Stimulated activated CD4-positive, alpha-beta T cell treated with anti-CD3 and anti-CD28 coated beads, Interleukin-12 subunit alpha, Interleukin-12 subunit beta, amount 100 ng/mL, for 48 hours (primary cell): ENCODE data around the gene KCNQ4.

Experiments
- DNase-seq, 3 donors: peaks; one replicate each; pipeline ENCODE4 v3.0.0-alpha.2; 2020; ENCODE audit warnings: low read depth in 2 of 3, low spot score in 1 of 3

KCNQ4 gene

DNA sequence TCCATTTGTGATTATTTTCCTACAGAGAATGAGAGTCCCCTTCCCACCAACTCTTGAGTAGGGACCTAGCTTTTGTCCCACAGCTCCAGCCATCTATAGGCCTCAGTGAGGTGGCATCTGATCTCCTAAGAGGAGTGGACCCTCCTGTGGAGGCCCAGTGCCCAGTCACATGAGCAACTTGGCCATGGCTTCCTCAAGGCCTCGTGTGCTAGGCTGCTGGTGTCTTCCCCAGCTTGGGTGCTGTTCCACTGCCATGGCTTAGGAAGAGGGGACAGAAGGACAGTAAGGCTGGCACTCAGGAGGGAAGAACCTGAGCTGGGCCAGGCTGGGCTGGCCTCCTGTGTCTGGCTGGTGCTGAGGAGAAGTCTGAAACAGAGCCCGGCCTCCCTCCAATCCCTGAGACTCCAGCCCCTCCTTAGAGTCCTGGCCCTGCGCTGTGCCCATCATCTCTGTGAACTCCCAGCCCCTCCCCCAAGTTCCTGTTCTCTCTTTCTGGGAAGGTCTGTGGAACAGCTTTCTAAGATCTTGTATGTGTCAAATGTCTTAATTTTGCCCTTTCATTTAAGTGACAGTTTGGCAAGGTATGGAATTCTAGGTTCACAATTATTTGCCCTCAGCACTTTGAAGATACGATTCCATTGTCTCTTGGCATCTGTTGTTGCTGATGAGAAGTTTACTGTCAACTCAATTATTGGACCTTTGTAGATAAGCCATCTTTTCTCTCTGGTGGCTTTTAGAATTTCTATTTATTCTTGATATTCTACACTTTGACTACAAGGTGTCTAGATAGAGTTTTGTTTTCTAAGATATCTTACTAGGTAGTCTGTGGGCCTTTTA lies 7.1 kb upstream of the KCNQ4 start:
- DNase-seq, result no peak

DNA sequence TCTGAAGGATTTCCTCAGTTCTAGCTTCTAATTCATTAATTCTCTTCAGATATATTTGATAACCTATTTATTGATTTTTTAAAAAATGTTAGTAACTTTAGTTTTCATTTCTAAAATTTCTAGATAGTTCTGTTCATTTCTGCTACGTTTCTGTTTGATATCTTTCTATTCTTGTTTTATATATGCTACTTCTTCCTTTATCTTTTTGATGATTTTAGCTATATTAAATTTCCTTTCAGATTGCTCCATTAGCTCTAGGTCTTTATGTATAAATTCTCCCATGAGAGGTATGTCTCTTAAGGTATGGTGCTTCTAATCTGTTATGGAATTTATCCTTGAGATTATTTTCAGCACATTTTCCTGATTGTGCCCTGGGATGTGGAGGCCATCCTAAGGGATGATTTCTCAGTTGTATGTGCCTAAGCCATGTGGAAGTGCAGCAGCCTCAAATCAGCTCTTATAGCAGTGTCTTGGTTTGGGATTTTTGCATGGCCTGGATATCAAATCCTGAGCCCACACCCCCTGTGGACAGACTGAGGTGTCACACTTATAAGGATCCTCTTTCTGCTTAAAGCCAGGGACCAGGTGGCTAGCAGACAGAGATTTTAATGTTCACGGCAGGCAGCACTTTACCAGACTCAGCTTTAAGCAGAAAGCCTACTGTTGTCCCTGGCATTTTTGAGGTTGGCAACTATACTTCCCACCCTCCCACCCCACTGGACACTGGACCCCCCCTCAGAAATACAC lies 6.2 kb upstream of the KCNQ4 start:
- no peak for DNase-seq

DNA sequence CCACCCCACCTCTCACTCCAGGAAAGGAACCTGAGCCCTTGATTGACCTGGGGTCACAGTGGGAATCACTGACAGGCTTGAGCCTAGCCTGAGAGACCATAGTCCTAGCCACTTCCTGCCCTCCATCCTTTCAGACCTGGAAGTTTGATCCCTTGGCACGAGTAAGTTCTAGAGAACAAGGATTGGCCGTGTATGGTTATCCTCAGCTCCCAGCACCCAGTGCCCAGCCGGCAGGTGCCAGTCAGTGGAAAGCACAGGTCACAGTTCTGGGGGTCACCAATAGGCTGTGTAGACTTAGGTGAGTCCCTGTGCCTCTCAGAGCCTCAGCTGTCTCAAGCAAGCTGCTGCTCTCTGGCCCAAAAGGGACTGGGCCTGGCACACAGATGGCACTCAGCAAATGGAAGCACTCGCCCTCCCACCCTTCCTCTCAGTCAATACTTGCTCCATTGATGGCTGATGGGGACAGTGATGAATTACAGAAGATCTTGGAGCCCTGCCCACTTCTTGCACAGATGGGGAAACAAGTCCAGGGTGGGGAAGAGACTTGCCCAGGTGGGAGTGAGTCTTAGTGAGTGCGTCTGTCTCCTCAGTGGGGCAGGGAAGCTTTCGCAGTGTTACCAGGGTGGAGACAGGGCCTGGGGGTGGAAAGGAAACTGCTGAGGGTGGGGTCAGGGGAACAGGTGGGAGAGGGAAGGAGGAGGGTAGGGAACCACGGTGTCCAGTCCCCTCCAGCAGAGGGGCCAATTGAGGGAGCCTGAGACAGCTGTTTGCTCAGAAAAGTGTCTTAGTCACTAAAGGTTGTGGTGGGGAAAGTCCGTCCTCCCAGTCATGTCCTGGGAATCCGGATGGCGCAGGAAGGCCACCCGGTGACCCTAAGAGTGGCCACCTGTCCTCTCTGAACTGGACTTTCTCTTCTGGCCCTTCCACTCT lies 2.6 kb upstream of the KCNQ4 start:
- DNase-seq, result no peak

DNA sequence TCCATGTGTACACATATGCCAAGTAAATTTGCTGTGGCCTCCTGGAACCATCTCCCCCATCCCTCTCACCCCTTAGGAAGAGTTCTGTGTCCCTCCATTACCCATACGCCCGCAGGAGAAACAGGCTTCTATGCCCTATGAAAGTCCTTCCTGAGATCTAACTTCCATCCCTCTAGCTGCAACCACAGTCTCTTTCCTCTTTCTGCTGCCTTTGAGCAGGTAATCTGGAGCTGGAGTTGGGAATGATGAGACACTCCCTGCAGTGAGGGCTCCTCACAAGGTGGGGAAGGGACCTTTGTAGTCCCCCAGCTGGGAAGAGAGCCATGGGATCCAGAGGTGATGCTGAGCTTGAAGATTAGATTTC lies 2.0 kb upstream of the KCNQ4 start:
- DNase-seq, result no peak

DNA sequence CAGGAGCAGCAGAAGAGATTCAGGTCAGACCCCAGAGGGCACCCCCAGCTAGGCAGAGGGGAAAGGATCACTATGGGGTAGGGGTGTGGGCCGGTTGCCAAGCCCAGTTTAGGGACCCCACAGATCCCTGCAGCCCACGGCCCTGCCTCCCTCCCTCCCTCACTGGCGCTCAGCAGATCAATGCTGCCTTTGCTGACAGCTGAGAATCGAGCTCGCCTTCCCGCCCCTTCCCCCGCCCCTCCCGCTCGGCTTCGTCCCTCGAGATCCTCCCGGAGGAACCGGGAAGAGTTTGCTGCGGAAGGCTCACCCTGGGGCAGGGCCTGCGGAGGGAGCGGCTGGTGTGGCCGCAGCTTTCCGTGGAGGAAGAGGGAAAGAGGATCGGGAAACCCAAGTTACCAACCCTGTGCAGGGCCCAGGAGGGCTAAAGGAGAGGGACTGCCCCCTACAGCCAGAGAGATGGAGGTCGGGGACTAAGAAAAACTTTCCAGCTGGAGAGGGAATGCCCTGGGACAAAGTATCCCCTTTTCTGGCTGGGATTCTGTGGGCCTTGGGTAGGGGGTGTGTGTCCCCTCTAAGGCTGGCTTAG lies 1.1 kb upstream of the KCNQ4 start:
- DNase-seq, result no peak

DNA sequence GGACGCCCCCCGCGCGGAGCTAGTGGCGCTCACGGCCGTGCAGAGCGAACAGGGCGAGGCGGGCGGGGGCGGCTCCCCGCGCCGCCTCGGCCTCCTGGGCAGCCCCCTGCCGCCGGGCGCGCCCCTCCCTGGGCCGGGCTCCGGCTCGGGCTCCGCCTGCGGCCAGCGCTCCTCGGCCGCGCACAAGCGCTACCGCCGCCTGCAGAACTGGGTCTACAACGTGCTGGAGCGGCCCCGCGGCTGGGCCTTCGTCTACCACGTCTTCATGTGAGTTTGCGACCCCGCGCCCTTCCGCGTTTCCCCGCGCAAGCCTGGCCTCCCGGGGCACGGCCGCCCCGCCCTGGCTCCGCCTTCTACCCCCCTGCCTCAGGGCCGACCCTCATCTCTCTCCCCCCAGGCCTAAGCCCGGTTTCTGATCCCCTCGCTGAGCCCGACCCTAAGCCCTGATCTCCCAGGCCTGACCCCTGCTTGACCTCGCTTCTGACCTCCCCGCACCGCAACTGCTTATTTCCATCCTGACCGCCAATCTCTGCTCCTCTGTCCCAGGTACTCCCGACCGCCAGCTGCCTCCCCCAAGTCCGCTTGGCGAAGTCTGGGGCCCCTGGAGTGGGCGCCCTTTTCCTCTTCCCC lies 669 bp downstream of the KCNQ4 start:
- DNase-seq, result no peak

DNA sequence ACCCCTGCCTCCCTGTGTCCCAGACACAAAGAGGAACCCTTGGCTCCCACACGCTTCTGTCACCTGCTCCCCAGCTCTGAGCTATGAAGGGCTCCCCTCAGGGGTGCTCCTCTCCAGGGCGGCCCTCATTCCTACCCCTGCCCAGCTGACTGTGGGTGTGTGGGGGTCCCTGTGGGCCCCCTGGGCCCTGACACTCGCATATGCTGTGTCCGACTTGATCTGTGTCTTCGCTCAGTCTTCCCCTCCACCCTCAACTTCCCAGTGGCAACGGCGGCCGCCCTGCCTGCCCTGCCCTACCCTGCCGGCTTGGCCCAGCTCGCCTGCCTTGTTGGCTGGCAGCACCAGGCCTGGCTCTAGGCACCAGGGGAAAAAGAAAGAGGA lies 1.2 kb downstream of the KCNQ4 start:
- no peak for DNase-seq

DNA sequence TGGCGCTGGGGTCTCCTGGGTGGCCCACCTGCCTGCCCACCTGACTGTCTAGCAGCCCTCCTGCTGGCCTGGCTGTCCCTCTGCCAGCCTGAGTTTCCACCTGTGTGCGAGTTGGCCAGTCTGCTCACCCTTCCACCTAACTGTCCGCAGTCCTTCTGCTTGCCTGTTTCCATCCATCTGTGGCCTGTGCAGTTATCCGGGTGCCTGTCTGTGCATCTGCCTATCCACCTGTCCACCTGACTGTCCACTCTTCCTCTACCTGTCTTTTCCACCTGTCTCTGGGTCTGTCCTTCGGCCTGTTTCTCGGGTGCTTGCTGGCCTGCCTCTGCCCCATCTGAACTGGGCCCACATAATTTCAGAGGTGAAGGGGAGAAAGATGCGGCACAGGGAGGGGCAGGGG lies 1.9 kb downstream of the KCNQ4 start:
- DNase-seq, result no peak

DNA sequence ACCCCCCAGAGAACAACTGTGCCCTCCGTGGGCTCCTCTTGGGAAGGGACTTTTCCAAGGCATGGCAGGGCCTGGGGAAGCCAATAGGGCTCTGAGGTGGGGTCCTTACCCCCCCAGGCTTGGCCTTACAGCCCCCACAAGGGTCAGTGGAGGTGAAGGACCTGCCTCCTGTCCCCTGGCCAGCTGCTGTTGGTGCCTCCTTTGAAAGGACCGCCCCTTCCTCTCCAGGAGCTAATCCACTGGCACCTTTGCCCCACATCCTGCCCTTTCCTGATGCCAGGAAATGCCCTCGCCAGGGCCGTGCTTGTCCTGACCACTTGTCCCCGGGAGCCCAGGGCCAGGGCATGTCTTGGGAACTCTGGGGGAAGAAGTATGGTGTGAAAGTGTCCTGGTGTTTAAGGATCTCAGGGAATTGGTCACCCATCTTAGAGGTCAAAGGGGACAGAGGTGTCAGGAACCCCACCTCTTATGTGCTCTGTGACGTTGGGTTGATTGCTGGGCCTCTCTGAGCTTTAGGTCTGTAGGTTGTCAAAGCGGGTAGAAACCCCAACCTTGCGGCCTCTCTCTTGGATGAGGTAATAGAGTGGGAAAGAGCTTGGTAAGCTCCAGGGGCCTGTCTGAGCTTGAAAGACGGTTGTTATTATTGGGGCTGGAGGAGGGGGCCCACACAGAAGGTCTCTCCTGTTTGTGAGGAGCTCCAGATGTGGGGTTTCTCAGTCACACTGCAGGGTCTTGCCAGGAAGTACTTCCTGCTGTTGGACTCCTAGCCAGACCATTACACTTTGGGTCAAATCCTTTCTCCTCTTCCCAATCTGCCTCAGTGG lies 2.8 kb downstream of the KCNQ4 start:
- DNase-seq, result no peak

DNA sequence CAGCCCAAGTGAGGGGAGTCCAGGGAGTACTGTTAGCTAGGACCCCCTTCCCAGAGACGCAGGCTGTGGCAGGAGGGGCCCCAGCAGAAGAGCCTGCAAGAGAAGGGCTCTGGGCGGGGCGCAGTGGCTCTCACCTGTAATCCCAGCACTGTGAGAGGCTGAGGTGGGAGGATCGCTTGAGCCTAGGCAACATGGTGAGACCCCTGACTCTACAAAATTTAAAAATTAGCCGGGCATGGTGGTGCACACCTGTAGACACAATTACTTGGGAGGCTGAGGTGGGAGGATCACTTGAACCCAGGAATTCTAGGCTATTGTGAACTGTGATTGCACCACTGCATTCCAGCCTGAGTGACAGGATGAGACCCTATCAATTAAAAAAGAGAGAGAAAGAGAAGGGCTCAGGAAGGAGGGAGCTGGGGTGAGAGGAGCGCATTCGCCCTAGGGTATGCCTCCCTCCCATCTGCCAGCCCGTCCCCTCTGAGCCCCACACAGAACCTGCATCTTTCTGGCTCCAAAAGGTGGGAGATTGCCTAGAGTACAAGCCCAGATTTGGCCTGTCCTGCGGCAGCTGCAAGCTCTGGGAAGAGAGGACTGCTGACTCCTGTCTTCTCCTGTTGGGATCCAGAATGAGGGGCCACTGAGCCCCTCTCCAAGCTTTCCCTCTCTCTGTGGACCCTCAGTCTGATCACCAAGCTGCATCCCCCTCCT lies 3.6 kb downstream of the KCNQ4 start:
- DNase-seq, result no peak

DNA sequence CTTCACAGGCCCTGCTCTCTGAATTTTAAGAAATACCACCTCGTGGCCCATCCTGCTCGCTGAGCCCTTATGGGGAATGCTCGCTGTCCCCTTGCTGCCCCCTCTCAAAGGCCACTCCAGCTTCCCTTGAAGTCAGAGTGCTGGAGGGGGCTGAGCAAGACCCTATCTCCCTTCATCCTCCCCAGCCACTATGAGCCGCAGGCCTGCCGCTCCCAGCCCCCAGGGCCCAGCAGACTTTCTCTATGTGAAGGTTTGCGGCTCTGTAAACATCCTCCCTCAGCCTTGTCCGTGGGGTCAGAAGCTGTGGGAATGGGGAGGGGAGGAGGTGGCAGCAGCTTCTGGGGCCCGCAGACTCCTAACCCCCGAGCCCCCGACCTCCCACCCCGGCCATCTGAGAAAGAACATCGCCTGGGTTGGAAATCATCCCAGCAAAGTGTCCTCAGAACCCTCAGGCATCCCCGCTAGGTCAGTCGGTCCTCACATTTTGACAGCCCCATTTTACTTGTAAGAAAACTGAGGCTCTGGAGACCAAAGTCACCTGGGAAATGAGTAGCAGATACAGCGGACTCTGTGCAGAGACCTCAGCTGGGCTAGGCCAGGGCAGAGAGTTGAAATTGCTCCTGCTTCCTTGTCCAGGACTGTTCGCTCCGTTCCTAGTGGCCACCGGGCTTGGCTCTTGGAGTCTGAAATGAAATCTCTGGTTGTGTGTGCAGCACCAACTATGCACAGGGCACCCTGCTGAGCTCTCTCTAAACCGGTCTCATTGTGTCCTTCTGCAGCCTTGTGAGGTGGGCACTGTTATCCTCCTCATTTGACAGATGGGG lies 4.4 kb downstream of the KCNQ4 start:
- no peak for DNase-seq

DNA sequence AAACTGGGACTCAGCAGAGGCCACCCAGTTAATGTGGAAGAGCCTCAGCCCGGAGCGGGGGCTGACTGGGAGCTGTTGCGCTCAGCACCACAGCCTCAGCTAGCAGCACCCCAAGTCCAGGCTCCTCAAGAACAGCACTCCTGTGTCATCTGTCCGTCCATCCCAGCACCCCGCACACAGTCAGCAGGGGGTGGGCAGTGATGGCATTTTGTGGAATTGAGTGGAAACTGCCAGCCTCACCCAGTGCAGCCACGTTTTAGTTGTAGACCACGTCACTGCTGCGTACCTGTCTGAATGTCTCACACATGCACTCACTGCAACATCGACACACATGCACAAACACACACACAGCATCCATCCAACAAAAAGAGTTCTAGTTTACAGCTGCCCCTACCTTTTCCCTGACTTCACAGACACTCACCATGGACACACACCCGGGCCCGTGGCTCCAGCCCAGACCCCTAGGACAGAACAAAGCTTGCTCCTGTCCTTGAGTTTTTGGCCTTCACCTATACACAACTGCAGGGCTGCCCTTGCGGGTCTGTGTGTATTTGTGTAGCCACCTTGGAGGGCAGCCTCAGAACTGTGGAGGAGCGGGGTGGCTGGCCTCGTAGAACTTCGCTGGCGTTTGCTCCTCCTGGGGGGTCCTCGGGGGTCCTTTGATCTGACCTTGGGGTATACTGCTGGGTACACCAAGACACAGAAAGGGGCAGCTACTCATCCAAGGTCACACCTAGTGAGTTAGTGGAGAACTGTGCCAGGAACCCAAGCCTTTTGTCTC lies 5.2 kb downstream of the KCNQ4 start:
- no peak for DNase-seq

DNA sequence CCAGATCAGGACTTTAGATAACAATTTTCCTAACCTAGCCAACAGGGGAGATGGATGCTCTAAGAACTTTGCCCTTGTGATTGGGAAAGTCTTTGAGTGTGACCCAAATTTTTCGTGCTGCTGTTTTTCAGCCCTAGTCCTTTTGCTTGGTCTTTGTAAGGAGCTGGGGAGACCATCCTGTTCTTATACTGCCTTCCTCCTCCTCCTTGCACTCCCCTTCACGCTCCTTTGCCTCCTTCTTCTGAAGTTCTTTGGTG lies 5.7 kb downstream of the KCNQ4 start:
- no peak for DNase-seq

DNA sequence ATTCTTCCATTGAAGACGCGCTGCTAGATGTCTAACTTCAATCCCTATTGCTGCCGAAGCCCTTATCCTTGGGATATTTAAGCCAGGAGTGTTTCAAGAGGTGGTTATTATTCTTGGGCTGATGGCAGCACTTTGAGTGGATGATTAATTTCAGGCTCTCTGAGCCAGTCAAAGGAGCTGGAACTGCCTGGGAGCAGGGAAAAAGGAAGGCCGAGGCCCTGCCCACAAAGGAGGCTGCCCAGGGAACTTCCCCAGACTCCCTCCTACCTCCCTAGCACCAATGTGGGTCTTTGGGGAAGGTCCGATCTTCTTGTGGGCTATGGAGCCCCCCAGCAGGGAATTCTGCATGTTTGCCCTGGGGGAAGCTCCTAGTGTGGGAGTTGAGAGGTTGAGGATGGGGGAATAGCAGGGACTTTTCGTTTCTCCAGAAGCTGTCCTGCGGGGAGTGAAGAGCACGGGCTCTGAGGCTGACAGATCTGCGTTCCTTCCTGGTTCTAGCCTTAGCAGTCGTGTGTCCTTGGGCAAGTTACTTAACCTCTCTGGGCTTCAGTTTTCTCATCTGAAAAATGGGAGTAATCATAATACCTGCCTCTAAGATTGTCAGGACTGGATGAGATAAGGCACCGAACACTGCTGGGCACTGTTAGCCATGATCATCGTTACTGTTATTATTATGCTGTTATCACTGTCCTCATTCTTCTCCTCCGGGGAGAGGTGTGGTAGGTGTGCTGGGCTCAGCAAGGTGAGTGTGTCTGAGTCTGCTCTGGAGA lies 6.3 kb downstream of the KCNQ4 start:
- no peak for DNase-seq

DNA sequence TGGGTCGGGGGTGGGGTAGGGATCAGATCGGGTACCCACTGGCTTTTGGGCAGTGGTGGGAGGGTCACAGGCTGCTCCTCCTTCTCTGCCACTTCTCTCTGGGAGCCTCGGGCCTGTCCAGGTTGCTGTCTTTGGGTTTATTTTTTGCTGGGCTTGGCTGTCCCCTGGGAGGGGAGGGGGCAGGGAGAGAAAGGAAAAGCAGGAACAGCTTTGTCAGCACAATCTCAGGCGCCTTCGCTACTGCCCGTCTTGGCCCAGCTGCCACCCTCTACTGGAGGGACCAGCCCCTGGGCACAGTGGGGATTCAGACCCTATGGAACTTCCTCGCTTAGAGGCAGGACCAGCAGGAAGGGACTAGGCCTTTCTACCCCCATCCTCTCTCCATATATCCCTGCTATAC lies 8.4 kb downstream of the KCNQ4 start:
- no peak for DNase-seq

DNA sequence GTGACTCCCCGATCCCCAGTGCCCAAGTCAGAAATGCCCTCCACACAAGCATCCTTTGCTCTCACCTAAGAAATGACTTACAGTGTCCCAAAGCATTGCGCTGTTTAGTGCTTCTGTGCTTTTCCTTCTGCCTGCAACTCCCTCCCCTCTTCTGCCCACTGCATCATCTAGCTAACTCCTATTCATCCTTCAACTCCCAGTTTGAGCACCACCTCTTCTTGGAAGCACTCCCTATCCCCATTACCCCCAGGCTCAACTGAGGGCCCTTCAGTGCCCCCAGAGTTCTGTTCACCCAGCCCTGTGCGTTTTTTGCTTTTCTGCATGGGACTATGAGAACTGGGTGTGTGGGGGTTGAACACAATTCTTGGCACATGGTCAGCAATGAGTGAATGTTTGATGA lies 10.0 kb downstream of the KCNQ4 start:
- DNase-seq, result no peak

DNA sequence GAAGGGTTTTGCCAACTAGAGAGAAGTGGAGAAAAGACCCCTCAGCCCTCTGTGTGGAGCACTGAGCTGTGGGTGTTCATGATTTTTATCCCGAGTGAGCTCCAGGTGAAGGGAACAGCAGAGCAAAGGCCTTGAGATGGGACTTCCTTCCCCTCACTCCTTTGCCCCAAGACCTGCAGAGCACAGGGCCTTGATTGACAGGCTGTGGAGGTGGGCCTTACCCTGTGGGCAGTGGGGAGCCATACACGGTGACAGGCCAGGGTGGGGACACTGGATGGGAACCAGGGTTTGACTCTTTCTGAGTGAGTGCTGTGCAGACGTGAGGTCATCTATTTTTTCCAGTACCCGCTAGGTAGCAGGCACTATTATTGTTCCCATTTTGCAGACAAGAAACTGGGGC lies 10.5 kb downstream of the KCNQ4 start:
- DNase-seq, result no peak
